K562 (cell line): ENCODE measurements around the gene ARHGAP22. TPM values are rescaled to one million over a fixed set of nuclear protein-coding genes. Genes with fewer than 3 reads are reported as not detected.
A peak's percentile ranks its signal among the peaks of the same experiment; 100 is the strongest.

Experiments used
- BRD4 ChIP-seq: fragments of 200-600 bp; sonication (generic); IDR thresholded peaks from 2 replicates; pipeline ENCODE4 v1.6.1; 2017; ENCODE audit warnings: inconsistent platforms
- COPS2 ChIP-seq: fragments of 450-650 bp; conservative IDR thresholded peaks from 2 replicates; pipeline ENCODE4 v1.6.1; 2016; ENCODE audit warnings: mild to moderate bottlenecking, moderate library complexity
- HNRNPLL ChIP-seq: fragments of 200-400 bp; formaldehyde crosslinking; IDR thresholded peaks from 2 replicates; pipeline ENCODE4 v1.6.1; 2017; ENCODE audit warnings: low read length, low read depth, mild to moderate bottlenecking; ENCODE audit not compliant: poor library complexity, severe bottlenecking
- KLF10 ChIP-seq: fragments of 250-450 bp; sonication (Bioruptor Pico); IDR thresholded peaks from 2 replicates; pipeline ENCODE4 v1.6.1; 2021; ENCODE audit warnings: matching md5 sums
- LARP7 ChIP-seq: fragments of 450-650 bp; IDR thresholded peaks from 2 replicates; pipeline ENCODE4 v1.6.1; 2016
- NFE2L1 ChIP-seq: fragments of 450-650 bp; IDR thresholded peaks from 2 replicates; pipeline ENCODE4 v1.6.1; 2016; ENCODE audit warnings: missing genetic modification characterization, low read depth, mild to moderate bottlenecking, missing compliant biosample characterization, moderate library complexity, borderline replicate concordance
- PHF21A ChIP-seq: fragments of 450-650 bp; IDR thresholded peaks from 2 replicates; pipeline ENCODE4 v1.6.1; 2017; ENCODE audit warnings: low read depth, borderline replicate concordance
- PHF8 ChIP-seq: fragments of 200-600 bp; sonication (generic); IDR thresholded peaks from 2 replicates; pipeline ENCODE4 v1.6.1; 2012; ENCODE audit warnings: mixed run types, mild to moderate bottlenecking, inconsistent platforms, low read length, moderate library complexity, borderline replicate concordance
- SMARCA4 ChIP-seq: fragments of 450-650 bp; IDR thresholded peaks from 2 replicates; pipeline ENCODE4 v1.6.1; 2016
- TFAM ChIP-seq: fragments of 250-450 bp; sonication (Bioruptor Pico); conservative IDR thresholded peaks from 2 replicates; pipeline ENCODE4 v1.5.0; 2021; ENCODE audit warnings: mild to moderate bottlenecking, moderate library complexity
- polyA plus RNA-seq, 8 experiments: library from polyadenylated mRNA; depleted of rRNA in 4 of 8; stranded (reverse) in 5 of 8; unstranded in 3 of 8; fragments of >200 nt; fragmentation: Nextera tagmentation in 2 of 8; fragmentation: Illumina TruSeq in 1 of 8; extraction: Ambion mirVana in 2 of 8; extraction: Trizol in 1 of 8; gene quantifications; 2 replicates each; pipeline versions ENCODE4 v1.2.1 to v1.2.3, GENCODE V29; 2011 to 2014; ENCODE audit warnings: inconsistent platforms in 1 of 8, missing spikeins in 1 of 8
- total RNA-seq, 7 experiments: library from RNA; depleted of rRNA in 6 of 7; stranded (reverse); fragments of >200 nt in 6 of 7; fragmentation: Illumina TruSeq in 2 of 7; extraction: Trizol in 2 of 7; gene quantifications; 2 replicates each; pipeline versions ENCODE4 v1.2.1 to v1.2.3, GENCODE V29; 2011 to 2021; ENCODE audit warnings: low replicate concordance in 1 of 7
- TF ChIP-seq, protein P1 (sequence below): IDR thresholded peaks from 2 replicates; pipeline ENCODE4 v1.6.1; 2011; ENCODE audit not compliant: insufficient read length; ENCODE audit errors: extremely low read depth
- TF ChIP-seq, protein P2 (sequence below): fragments of 250-450 bp; sonication (Bioruptor Pico); IDR thresholded peaks from 2 replicates; pipeline ENCODE4 v1.4.0; 2020; ENCODE audit warnings: mild to moderate bottlenecking, moderate library complexity
- TF ChIP-seq, protein P3 (sequence below): fragments of 450-650 bp; formaldehyde crosslinking; IDR thresholded peaks from 2 replicates; pipeline ENCODE4 v1.4.0; 2020; ENCODE audit warnings: mild to moderate bottlenecking, moderate library complexity
- TF ChIP-seq, protein P4 (sequence below): fragments of 450-650 bp; IDR thresholded peaks from 2 replicates; pipeline ENCODE4 v1.6.1; 2016; ENCODE audit warnings: antibody characterized with exemption
- TF ChIP-seq, protein P5 (sequence below): fragments of 150-350 bp; conservative IDR thresholded peaks from 2 replicates; pipeline ENCODE4 v1.6.1; 2014; ENCODE audit warnings: low read length
- TF ChIP-seq, protein P6 (sequence below): fragments of 450-650 bp; IDR thresholded peaks from 2 replicates; pipeline ENCODE4 v1.7.1; 2018; ENCODE audit warnings: mild to moderate bottlenecking, low read depth; ENCODE audit not compliant: partially characterized antibody

The ARHGAP22 gene
- total and polyA plus RNA-seq, 9 of the 15 experiments (the other 6 are each of a cell fraction or from before 2014, with no cell fraction given), result 1.3 to 28.1 (median 12.7) TPM

DNA sequence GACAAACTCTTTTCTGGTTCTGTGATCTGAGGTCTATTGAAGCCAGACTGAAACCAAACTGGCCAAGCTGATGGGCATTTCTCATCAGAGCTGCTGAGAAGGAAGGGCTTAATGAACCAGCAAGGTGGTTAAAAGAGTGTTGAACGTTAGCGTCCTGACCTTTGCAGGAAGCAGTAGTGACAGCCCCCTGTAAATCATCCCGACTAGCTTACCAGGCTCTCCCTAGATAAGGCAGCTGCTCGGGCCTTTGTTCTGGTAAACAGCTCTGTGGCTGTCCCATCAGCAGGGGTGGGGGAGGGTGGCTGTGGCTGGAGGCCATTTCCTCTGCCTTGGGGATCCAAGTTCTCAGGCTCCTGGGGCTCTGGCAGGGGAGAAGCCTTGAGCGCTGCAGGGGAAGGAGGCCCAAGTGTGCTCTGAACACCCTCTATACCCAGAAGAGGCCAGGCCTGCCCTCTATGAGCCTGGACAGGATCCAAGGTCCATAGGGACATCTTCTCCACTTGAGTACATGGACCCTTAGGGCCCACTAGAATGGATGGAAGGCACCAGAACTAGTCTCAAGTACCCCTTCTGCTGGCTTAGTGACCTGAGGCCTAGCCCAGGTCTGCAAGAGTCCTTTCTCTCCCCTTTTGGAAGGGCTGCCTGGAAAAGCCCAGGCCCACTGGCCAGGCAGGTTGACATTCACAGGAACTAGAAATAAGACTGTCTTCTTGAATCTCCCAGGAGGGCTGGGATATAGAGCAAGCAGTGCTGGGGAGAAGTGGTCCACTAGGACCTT is 134.6 kb downstream of the ARHGAP22 start (continued):
- TF ChIP-seq LARP7, result no peak
- no peak for TF ChIP-seq NFE2L1 (tag)
- peak; percentile 96 for TF ChIP-seq PHF21A
- no peak for TF ChIP-seq KLF10 (CRISPR knock-in tag)
- TF ChIP-seq, protein P1, sequence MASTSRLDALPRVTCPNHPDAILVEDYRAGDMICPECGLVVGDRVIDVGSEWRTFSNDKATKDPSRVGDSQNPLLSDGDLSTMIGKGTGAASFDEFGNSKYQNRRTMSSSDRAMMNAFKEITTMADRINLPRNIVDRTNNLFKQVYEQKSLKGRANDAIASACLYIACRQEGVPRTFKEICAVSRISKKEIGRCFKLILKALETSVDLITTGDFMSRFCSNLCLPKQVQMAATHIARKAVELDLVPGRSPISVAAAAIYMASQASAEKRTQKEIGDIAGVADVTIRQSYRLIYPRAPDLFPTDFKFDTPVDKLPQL, result peak; percentile 20
- peak; percentile 36; the same call in 1 of the 2 replicates for TF ChIP-seq PHF8
- no peak; the same call in none of the 2 replicates for TF ChIP-seq BRD4
- TF ChIP-seq, protein P2, sequence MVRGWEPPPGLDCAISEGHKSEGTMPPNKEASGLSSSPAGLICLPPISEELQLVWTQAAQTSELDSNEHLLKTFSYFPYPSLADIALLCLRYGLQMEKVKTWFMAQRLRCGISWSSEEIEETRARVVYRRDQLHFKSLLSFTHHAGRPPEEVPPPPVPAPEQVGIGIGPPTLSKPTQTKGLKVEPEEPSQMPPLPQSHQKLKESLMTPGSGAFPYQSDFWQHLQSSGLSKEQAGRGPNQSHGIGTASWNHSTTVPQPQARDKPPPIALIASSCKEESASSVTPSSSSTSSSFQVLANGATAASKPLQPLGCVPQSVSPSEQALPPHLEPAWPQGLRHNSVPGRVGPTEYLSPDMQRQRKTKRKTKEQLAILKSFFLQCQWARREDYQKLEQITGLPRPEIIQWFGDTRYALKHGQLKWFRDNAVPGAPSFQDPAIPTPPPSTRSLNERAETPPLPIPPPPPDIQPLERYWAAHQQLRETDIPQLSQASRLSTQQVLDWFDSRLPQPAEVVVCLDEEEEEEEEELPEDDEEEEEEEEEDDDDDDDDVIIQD (CRISPR knock-in tag), result peak; percentile 81; the same call in 1 of the 2 replicates
- peak; percentile 97 for TF ChIP-seq SMARCA4
- TF ChIP-seq, protein P3, sequence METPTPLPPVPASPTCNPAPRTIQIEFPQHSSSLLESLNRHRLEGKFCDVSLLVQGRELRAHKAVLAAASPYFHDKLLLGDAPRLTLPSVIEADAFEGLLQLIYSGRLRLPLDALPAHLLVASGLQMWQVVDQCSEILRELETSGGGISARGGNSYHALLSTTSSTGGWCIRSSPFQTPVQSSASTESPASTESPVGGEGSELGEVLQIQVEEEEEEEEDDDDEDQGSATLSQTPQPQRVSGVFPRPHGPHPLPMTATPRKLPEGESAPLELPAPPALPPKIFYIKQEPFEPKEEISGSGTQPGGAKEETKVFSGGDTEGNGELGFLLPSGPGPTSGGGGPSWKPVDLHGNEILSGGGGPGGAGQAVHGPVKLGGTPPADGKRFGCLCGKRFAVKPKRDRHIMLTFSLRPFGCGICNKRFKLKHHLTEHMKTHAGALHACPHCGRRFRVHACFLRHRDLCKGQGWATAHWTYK (CRISPR knock-in tag), result peak; percentile 88; the same call in 1 of the 2 replicates
- no peak for TF ChIP-seq COPS2
- TF ChIP-seq TFAM, result no peak
- TF ChIP-seq, protein P4, sequence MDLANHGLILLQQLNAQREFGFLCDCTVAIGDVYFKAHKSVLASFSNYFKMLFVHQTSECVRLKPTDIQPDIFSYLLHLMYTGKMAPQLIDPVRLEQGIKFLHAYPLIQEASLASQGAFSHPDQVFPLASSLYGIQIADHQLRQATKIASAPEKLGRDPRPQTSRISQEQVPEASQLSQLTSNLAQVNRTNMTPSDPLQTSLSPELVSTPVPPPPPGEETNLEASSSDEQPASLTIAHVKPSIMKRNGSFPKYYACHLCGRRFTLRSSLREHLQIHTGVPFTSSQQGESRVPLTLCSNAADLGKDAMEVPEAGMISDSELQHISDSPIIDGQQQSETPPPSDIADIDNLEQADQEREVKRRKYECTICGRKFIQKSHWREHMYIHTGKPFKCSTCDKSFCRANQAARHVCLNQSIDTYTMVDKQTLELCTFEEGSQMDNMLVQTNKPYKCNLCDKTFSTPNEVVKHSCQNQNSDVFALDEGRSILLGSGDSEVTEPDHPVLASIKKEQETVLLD, result peak; percentile 86
- TF ChIP-seq, protein P5, sequence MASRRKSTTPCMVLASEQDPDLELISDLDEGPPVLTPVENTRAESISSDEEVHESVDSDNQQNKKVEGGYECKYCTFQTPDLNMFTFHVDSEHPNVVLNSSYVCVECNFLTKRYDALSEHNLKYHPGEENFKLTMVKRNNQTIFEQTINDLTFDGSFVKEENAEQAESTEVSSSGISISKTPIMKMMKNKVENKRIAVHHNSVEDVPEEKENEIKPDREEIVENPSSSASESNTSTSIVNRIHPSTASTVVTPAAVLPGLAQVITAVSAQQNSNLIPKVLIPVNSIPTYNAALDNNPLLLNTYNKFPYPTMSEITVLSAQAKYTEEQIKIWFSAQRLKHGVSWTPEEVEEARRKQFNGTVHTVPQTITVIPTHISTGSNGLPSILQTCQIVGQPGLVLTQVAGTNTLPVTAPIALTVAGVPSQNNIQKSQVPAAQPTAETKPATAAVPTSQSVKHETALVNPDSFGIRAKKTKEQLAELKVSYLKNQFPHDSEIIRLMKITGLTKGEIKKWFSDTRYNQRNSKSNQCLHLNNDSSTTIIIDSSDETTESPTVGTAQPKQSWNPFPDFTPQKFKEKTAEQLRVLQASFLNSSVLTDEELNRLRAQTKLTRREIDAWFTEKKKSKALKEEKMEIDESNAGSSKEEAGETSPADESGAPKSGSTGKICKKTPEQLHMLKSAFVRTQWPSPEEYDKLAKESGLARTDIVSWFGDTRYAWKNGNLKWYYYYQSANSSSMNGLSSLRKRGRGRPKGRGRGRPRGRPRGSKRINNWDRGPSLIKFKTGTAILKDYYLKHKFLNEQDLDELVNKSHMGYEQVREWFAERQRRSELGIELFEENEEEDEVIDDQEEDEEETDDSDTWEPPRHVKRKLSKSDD, result peak; percentile 79; the same call in 1 of the 2 replicates
- no peak for TF ChIP-seq HNRNPLL
- TF ChIP-seq, protein P6, sequence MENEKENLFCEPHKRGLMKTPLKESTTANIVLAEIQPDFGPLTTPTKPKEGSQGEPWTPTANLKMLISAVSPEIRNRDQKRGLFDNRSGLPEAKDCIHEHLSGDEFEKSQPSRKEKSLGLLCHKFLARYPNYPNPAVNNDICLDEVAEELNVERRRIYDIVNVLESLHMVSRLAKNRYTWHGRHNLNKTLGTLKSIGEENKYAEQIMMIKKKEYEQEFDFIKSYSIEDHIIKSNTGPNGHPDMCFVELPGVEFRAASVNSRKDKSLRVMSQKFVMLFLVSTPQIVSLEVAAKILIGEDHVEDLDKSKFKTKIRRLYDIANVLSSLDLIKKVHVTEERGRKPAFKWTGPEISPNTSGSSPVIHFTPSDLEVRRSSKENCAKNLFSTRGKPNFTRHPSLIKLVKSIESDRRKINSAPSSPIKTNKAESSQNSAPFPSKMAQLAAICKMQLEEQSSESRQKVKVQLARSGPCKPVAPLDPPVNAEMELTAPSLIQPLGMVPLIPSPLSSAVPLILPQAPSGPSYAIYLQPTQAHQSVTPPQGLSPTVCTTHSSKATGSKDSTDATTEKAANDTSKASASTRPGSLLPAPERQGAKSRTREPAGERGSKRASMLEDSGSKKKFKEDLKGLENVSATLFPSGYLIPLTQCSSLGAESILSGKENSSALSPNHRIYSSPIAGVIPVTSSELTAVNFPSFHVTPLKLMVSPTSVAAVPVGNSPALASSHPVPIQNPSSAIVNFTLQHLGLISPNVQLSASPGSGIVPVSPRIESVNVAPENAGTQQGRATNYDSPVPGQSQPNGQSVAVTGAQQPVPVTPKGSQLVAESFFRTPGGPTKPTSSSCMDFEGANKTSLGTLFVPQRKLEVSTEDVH, result peak; percentile 42
